Ammon's horn (tissue), 1 donor: ENCODE measurements around the gene PLCB1.

Experiments
- DNase-seq: peaks from one replicate; pipeline ENCODE4 v3.0.0-alpha.2; 2016; ENCODE audit warnings: low spot score

The PLCB1 gene

DNA sequence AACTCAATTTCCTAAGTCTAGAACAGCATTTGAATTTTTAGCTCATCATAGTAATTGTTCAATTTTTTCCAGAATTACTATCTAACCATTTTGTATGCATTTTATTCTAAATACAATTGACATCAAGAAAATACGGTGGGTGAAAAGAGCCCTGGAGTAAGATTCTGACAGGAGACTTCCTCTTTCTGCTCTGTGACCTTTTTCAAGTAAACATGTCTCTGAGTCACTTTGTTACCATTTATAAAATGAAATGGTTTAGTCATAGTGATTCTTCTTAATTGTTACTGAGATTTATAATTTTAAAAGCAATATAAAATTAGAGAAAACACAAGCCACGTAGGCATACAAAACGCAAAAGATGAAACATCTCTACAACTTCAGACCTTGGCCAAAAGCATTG lies 80.2 kb downstream of the PLCB1 start:
- no peak for DNase-seq

DNA sequence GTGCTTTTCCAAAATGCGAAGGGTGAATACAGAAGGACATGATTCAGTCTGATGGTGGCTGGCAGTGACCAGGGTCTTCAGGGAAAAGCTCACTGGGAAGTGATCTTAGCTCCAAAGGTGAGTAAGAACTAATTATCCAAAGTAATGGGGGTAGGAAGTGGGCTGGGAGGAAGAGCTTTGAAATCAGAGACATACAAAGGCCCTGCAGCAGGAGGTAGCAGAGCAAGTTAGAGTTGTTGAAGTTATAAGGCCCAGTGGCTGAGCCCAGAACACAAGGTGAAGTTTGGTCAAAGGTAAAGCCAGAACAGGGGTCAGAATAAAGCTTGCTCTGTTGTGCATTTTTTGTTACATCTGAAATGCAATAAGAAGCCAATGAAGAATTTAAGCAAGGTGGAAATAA lies 81.2 kb downstream of the PLCB1 start:
- no peak for DNase-seq

DNA sequence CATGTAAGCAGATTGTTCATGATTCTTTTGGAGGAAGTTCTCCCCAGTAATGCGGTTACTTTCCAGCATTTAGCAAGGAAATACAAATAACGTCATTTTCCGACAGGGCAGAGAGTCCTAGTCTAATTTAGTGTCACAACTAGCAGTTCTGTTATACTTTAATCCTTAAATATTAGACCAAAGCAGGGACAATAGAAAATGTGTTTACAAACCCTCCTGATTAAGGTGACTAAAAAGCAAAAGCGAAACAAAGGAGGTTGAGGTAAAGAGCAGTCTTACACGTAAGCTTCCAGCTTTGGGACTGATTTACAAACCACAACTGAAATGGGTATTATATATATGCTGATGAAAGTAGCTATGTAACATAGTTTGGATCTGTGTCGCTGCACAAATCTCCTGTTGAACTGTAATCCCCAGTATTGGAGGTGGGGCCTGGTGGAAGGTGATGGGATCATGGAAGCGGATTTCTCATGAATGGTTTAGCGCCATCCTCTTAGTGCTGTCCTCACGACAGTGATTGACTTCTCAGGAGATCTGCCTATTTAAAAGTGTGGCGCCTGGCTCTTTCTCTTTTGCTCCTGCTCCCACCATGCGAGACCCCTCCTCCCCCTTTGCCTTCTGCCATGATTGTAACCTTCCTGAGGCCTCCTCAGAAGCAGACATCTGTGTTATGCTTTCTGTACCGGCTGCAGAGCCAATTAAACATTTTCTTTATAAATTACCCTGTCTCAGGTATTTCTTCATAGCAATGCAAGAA lies 81.9 kb downstream of the PLCB1 start:
- DNase-seq = no peak

DNA sequence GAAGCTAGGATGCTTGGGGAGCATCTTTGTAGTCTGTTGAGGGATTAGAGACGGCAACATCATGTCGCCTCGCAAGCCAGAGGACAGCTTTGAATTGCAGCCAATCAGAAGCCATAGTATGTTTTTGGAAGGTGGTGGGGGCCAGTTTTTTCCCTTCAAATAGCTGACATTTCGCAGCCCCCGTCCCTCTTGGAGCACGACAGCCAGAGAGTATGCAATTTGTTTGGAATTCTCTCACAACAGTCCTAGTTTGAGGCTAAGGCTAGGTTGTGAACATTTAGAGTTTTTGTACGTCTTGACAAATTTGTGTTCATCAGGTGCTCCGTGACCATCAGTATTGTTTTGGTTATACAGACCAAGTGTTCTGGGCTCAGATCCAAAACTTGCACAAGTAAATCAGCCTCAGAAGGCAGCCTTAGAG lies 83.3 kb downstream of the PLCB1 start:
- DNase-seq = no peak

DNA sequence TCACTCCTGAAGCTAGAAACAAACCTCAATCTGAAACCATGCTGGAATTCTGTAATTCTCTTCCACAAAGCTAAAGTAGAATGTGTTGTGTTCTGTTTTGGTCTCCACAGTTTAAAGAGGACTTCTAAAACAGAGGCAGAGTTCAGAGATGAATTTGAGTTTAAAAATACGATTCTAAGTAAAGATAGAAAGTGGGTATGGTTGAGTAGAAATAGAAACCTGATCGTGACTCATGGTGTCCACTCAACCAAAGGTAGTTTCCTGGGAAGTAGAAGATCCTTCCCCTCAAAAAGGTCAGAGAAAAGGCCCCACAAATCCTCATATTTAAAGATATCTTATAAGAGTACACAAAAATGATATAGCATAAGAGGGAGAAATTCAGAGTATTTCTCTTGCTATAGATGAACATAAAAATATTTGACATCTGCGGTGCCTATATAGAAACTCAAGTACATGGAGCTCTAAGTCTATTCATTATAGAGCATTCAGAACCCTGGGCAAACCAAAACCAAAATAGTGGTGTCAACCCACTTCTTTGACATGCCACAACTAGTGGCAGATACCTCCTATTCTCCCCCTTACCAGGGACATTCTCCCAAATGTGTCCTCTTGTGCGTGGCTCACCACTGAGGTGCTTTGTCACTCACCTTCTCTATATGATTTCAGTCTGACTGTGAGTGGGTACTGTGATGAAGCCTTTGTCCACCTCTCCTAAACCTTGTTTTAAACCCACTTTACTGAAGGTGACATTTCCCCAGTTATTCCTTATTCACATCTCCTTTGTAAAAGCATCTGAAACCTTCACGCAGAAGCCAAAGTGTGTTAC lies 84.5 kb downstream of the PLCB1 start:
- DNase-seq = no peak

DNA sequence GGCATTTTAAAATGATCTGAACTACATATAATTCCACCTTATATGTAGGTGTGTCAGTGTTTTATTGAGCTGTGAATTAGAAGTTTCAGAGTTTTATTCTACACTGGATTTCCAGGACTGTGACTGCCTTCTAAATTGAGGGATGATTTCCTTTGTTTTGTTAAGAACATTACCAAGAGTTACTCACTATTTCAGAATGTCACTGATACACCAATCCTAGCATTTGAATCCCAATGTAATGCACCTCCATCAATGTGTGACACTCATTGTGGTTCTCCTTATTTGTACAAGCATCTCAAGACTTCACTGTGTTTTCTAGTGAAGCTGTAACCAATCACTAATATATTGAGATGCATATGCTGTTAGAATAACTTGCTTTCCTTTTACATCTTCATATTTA lies 86.8 kb downstream of the PLCB1 start:
- no peak for DNase-seq

DNA sequence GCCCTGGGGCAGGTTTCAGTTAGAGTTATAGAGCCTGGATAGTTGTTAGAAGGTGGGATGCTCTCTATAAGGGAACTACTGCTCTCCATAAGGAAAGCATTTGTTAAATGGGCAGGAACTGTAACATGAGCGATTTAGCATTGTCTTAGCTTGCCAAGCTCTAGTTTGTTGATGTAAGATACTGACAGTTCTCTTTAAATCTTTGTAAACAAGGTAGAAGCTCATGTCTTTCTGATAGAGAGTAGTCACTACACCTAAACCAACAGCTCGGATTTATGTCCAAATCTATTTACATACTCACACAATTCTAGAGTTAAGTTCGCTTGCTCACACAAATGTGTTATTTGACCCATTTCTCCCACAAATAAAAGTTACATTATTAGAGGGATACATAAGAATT lies 87.3 kb downstream of the PLCB1 start:
- DNase-seq = no peak

DNA sequence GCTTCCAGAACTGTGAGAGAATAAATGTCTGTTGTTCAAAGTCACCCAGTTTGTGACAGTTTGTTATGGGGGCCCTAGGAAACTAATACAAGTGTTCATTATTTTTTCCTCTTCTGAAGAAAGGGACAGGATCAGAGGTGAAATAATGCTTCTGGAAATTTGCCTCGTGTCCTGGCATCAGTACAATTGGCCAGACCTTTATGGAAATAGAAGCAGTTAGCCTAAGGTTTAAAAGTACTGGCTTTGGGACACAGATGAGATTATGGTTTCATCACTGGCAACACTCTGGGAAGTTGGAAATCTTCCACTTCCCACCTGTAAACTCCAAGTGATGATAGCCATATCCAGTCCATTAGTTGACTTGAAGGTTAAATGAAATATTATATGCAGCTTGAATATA lies 88.7 kb downstream of the PLCB1 start:
- DNase-seq = no peak

DNA sequence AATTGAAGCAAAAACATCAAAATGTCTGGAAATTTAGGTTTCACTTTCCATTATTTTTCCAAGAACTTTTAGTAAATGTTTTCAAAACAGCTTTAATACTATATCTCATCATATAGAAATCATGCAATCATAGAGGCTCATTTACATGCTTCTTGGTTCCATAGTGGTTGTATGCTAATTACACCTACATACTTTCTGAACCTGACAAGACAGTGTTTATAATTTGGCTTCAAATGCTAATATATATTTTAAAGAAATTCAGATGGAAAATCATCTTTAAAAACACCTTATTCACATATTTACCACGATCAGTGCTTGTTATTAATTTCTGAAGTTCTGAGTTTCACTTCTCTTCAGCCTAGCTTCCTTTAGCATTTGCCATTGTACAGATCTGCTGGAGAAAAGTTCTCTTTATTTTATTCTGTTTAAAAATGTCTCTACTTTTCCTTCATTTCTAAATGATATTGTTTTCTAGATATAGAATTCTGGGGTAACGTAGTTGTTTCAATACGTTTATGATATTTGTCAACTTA lies 89.9 kb downstream of the PLCB1 start:
- DNase-seq = no peak

DNA sequence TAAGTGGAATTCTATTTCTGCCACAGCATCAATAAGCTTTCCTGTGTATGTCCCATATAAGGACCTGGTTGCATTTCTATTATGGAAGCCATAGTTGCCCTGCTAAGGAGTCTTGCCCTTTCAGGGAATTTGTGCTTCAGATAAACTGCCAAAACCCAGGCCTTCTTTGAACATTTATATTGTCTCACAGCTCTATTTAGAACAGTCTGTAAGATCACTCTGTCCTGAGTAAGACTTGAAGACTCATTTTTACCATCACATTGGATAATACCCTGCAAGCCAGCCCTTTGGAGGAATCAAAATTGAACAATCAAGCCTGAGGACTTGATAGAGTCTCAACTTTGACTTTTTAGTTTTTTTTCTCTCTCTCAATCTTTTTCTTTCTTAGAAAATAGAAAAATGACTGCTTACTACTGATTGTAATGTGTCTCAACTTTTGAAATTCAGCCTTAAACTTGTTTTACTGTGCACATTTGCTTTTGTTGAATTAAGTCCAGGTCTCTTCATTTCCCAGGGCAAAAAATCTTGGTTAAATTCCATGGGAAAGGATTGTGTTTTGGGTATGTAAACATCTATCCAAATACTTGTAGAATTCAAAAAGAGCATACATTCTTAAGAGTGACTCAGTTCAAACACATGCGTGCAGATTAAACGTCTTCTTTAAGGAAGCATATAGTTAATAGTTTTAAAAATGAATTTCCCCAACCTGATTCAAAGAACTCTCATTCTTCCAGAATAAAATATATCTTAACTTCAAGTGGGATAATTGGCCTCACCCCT lies 91.2 kb downstream of the PLCB1 start:
- no peak for DNase-seq

DNA sequence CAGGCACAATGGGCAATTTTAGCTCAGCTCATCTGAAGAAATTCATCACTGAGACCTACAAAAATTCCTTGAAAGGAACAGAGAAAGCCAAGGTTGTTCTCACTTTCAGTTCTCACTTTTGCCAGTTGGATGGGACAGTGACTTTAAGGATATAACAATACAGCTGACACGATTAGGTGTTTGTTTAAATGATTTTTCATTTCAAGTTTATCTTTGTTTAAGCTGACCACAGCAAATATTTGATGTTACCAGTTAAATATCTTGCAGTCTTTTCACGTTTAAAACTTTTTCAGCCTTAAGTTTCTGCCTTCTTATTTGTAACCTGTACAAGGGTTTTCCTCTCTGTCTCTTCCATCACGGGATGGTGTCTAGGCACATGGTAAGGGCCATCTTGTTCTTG lies 93.6 kb downstream of the PLCB1 start:
- no peak for DNase-seq

DNA sequence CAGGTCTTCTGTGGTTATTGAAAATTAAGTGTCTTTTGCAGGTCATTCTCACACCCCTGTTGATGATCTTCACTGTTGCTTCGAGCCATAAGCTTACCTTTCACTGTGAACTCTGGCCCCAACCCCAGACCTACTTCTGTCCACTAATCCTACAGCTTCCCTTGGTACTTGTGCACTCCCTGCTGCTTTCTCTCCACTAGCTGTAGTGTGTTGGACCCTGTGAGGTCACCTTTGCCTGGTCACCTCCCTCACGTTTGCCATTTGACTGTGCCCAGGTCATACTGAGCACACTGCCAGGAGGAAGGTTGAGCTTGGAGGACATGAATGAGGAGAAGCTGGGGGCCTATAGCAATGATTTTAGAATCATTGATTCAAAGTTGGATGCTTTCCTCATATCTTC lies 94.0 kb downstream of the PLCB1 start:
- DNase-seq = no peak

DNA sequence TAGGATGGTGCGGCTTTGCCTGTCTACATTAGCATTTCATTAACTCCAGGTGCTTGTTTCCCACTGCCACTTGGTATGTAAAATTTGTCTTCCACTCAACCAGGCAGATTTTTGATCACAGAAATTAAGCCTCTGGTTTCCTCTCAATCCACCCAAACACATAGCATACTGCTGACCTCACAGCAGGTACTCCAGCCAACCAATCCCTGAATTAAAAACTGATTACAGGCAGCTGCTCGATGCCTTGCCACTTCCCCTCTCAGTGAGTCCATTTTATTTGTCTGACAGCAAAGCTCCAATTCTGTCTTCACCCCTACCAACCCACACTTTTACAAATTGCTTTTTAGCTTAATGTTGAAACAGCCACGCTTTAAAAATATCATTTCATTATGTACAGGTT lies 95.2 kb downstream of the PLCB1 start:
- DNase-seq = no peak

DNA sequence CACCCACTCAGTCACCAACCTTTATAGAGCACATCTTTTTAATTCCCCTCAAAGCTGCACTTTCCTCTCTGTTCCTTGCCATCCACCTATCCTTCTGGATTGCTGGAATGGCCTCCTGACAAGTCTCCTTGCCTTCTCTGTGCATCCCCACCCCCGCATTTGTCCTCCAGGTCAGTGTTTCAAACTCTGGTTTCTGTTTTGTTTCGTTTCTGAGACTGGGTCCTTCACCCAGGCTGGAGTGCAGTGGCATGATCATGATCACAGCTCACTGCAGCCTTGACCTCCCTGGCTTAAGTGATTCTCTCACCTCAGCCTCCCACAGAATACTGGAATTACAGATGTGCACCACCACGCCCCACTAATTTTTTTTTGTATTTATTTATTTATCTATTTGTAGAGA lies 96.2 kb downstream of the PLCB1 start:
- DNase-seq = no peak

DNA sequence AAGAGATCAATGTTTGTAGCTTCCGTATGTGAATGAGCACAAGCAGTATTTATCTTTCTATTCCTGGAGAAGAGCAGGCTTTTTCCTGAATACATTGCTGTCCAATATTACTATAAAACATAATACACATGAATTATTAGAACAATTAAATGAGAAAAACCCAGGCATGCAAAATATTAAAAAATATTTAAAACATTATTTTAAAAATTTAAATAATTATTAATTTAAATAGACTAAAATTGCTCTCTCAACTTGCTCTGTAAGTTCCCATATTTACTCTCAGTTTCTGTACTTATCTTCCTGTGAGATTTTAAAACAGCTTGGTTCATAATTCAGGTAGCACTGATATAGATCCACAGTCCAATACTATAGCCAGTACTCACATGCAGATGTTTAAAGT lies 97.0 kb downstream of the PLCB1 start:
- DNase-seq = no peak

DNA sequence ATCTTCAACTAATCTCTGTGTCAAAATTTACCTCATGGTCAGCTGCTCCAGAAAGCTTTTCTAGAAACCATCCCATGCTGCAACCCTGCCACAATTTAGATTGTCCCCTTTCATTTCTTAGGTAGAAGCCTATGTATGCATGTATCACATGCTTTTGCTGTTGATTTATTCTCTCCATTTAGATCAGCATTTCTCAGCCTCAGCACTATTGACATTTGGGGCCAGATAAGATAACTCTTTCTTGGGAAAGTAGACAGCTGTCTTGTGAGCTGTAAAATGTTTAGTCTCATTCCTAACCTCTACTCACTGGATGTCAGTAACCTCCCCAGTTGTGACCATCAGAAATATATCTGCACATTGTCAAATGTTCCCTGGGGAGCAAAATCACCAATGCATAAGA lies 99.0 kb downstream of the PLCB1 start:
- DNase-seq = no peak

DNA sequence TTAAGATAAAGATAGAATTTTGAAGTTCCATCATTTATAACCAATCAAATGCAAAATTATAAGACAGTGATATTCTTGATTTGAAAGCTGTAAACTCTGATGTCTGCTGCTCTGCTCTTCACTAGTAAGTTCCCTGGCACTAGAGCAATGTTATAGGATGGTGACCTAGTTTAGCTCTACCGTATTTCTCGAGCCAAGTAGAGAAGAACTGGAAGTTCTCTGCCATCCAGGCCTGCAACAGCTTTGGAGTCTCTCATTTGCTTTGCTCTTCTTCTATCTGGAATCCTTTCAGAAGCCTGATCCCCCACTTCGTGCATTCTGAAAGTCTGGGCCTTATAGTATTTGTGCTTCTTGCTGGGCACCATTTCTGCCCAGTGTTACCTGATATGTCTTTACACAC lies 100.3 kb downstream of the PLCB1 start:
- DNase-seq = no peak

DNA sequence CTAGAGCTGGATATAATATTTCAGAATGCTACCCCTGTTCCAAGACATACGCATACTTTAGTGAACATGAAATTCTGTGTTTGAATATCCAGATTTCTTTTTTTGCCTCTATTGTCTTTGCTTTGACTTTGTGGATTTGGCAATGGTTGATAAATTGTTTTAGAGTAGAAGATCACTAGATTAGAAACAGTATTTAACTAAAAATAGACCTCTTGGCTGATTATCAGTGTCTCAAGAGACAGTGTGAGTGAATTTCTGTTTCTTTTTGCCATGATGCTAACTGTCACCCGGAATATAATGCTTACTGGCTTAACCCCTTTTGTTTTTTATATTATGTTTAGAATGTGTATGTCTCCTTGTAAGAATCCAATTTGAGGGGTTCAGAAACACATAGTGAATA lies 102.5 kb downstream of the PLCB1 start:
- DNase-seq = no peak

DNA sequence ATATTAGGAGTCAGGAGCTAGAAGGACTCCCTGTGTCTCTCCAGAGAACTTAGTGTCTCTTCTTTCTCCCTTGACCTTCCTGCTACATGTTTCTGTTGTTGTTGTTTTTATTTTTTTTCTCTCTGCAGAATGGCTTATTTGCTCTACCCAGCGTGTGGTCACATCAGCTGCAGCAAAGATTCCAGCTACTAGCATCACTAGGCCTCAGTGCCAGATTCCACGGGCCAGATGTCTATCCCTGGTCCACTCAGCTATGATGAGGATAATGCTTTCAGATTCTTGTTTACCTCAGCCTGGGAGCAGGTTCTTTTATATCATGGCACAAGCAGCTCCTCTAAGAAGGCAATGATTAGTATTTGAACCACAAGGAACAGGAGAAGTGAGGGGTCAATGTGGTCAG lies 110.0 kb downstream of the PLCB1 start:
- no peak for DNase-seq

DNA sequence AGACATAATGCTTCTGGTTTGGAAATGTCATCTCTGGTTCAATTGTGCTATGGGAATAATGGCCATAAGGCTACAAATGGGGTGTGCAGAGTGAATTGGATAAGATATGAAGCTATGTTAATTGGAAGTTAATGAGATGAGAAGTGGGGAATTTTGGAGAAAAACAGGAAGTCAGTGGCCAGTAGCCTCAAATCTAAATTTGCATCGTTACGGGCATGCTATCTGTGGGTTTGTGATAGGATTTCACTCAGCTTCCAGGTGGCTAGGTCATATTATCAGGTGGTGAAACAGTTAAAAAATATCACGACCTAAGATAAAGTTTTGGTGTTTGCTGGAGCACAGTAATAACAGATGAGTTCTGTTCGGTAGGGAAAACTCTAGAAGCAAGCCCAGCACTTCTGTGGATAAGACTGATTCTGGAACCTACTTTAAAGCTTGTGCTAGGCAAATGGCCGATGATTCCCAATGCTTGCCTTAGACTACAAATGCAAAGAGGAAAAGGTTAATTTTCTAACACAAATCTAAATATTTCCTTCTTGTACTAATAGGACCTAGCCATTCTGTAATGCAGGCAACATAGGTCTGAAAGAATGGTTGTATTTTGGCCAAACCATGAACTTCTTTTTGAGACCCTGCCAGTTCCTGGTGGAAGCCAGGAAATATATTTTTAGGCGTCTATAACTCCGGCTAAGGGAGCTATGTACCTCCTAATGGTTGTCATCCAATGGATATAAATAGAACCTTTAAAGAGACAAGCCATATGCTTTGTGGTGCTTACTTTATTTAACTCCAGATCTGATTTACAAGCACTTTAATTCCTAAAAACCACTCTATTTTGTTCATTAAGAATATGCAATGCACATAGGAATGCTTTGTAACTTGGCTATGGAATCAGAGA lies 111.0 kb downstream of the PLCB1 start:
- no peak for DNase-seq

DNA sequence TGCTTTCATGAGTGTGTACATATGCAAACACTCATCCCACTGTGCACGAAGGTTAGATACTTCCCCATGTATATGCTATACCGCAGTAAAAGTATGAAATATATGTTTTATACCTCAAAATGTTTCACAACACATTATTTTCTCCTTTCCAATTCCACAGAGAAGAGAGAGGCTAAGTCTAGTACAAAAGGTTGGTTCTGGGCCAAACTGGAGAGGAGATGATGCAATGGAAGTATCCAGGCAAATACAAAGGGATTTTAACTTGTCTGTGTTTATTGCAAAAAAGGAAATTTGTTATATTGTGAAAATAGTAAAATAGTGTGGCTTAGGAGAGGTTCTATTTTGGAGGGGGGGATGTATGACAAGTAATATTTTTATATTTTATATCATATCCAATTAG lies 112.6 kb downstream of the PLCB1 start:
- peak; percentile 67 for DNase-seq

DNA sequence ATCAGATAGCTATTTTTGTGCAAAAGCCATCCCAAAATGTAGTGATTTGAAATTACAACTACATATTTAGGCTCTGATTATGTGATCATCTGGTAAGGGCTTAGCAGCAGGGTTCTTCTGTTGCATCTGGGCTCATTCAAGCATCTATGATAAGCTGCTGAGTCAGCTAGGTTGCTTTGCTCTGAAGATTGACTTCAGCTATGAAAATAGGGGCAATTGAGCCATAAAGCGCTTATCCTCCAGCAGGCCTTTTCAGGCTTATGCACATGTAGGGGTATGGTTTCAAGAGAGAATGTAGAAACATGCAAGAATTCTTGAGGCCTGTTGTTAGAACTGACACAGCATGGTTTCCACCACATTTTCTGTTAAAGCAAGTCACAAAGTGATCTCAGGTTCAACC lies 114.1 kb downstream of the PLCB1 start:
- no peak for DNase-seq
